Thyroid gland (tissue), 4 donors: Measurements from ENCODE around the gene PARP2. TPM values are rescaled to one million over a fixed set of nuclear protein-coding genes. Genes with fewer than 3 reads are reported as not detected.

Experiments
- DNase-seq, 2 donors: peaks; one replicate each; pipeline ENCODE4 v3.0.0-alpha.2; 2019
- H3K27ac ChIP-seq, 3 donors: fragments of 200-600 bp; sonication (generic); 1 replicate in 2 of 3; 2 replicates in 1 of 3; pipeline ENCODE4 v1.5.1; 2016 to 2019; ENCODE audit warnings: mild to moderate bottlenecking in 1 of 3, moderate library complexity in 1 of 3
- H3K27me3 ChIP-seq: fragments of 200-600 bp; sonication (generic); one replicate; pipeline ENCODE4 v1.5.1; 2019
- H3K36me3 ChIP-seq, 2 donors: fragments of 200-600 bp; sonication (generic); one replicate each; pipeline ENCODE4 v1.5.1; 2016 to 2019
- H3K4me1 ChIP-seq, 2 donors: fragments of 200-600 bp; sonication (generic); one replicate each; pipeline ENCODE4 v1.5.1; 2017 to 2019
- H3K4me3 ChIP-seq, 3 donors: fragments of 200-600 bp; sonication (generic); replicated peaks in 1 of 3; 1 replicate in 2 of 3; 2 replicates in 1 of 3; pipeline ENCODE4 v1.5.1; 2016; ENCODE audit warnings: mild to moderate bottlenecking in 1 of 3
- H3K9me3 ChIP-seq: fragments of 200-600 bp; sonication (generic); one replicate; pipeline ENCODE4 v1.5.1; 2017
- POLR2A ChIP-seq, 2 donors: fragments of 450-650 bp; IDR thresholded peaks; one replicate each; pipeline ENCODE4 v1.6.1; 2017; ENCODE audit warnings: antibody characterized with exemption in 2 of 2, mild to moderate bottlenecking in 2 of 2, moderate library complexity in 1 of 2
- WGBS, 2 donors: methylation state at CpG; one replicate each; pipeline ENCODE4 v1.1.5; 2017; 5-methylcytosine and 5-hydroxymethylcytosine counted together
- intact Hi-C: fragments of 100-400 bp; cut with DNase I; formaldehyde crosslinking; loops from one replicate; pipeline ENCODE4 v1.15.1; 2023
- total RNA-seq, 4 donors: library from RNA; depleted of rRNA; stranded (reverse); fragments of >200 nt; gene quantifications; one replicate each; pipeline ENCODE4 v1.2.3, GENCODE V29; 2016
- TF ChIP-seq, protein P1 (sequence below), 6 experiments: fragments of 200-600 bp in 3 of 6; fragments of 450-650 bp in 3 of 6; sonication (generic) in 3 of 6; IDR thresholded peaks; one replicate each; pipeline ENCODE4 v1.5.1; 2016 to 2019; ENCODE audit warnings: antibody characterized with exemption in 6 of 6, mild to moderate bottlenecking in 2 of 6, inconsistent platforms in 1 of 6, moderate library complexity in 1 of 6

PARP2 gene
- total RNA-seq, 4 donors from 2014 or later = 8.8 to 14.6 (median 9.7) TPM

- Histone ChIP-seq H3K27me3 (no peaks in the 10 kb centered on the region), H3K4me3 (no peak overlapping the region), H3K27ac (no peak overlapping the region), H3K9me3 (no peaks in the 10 kb centered on the region), H3K4me1 (no peaks in the 10 kb centered on the region), H3K36me3 (peaks cover 91 to 97% of the 10 kb centered on the region in 2 donors)
- intact Hi-C loops = no loop called here
- WGBS, 2 donors = 96 to 97% methylated on average over 17 of the region's 17 CpGs
- no peak for DNase-seq
- no peak for TF ChIP-seq POLR2A (IDR thresholded peaks at IDR 0.05)
- TF ChIP-seq, protein P1, sequence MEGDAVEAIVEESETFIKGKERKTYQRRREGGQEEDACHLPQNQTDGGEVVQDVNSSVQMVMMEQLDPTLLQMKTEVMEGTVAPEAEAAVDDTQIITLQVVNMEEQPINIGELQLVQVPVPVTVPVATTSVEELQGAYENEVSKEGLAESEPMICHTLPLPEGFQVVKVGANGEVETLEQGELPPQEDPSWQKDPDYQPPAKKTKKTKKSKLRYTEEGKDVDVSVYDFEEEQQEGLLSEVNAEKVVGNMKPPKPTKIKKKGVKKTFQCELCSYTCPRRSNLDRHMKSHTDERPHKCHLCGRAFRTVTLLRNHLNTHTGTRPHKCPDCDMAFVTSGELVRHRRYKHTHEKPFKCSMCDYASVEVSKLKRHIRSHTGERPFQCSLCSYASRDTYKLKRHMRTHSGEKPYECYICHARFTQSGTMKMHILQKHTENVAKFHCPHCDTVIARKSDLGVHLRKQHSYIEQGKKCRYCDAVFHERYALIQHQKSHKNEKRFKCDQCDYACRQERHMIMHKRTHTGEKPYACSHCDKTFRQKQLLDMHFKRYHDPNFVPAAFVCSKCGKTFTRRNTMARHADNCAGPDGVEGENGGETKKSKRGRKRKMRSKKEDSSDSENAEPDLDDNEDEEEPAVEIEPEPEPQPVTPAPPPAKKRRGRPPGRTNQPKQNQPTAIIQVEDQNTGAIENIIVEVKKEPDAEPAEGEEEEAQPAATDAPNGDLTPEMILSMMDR (IDR thresholded peaks at IDR 0.05) = no peak
These were observed 42.9 kb downstream of the PARP2 start for GRCh38 chr14:20386276-20386855.

DNA sequence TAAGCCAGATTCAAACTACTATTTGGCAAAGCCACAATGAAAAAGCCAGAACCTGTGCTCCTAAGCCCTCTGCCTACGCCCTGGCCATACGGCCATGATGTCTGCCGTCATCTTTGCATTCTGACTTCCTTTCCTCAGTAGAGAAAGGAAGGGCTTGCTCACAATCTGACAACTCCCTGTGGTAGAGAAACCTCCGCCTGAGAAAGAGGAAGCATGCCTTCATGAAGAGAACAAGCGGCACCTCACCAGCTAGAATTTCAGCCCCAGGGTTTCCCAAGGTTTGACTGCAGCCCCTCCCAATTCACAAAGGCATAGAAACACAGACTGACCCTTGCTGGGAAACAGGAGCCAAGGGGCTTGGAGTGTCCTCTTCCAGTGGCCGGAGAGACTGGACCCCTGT lies 44.1 kb downstream of the PARP2 start:
- H3K9me3 ChIP-seq = no peaks in the 10 kb centered on the region
- WGBS, 2 donors = 92 to 94% methylated on average over 6 of the region's 6 CpGs
- H3K27me3 ChIP-seq = no peaks in the 10 kb centered on the region
- H3K4me3 ChIP-seq = no peak overlapping the region
- TF ChIP-seq, protein P1 (IDR thresholded peaks at IDR 0.05) = no peak
- TF ChIP-seq POLR2A (IDR thresholded peaks at IDR 0.05) = no peak
- no peaks in the 10 kb centered on the region for H3K4me1 ChIP-seq
- no peak for DNase-seq
- H3K36me3 ChIP-seq = peaks cover 90 to 95% of the 10 kb centered on the region in 2 donors
- intact Hi-C loops = no loop called here
- H3K27ac ChIP-seq = no peak overlapping the region

GRCh38 chr14:20388159-20388558 lies 44.7 kb downstream of the PARP2 start:
- Histone ChIP-seq H3K4me1 (no peaks in the 10 kb centered on the region), H3K36me3 (peaks cover 84 to 89% of the 10 kb centered on the region in 2 donors), H3K27me3 (no peaks in the 10 kb centered on the region), H3K9me3 (no peaks in the 10 kb centered on the region), H3K27ac (no peak overlapping the region), H3K4me3 (no peak overlapping the region)
- DNase-seq = no peak
- TF ChIP-seq, protein P1 (IDR thresholded peaks at IDR 0.05) = no peak
- TF ChIP-seq POLR2A (IDR thresholded peaks at IDR 0.05) = no peak
- 57 to 68% methylated on average over 4 of the region's 4 CpGs for WGBS, 2 donors
- intact Hi-C loops = no loop called here

DNA sequence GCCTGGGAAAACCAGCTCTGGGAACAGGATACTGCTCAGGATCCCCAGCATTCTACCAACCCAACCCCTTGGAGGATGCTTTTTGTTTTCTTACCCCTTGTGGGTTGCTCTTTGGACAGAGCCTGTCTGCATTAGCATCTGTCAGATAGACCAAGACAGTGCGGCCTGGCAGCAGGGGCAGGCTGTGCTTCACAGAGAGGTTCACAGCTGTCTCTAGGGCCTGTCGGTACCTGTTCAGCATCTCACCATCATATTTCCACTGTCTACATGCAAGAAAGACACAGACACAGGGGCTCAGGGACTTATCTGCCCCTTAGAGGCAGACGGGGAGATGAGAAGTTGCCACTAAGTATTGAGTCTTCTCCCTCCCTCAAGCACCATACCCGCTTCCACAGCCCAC lies 48.1 kb downstream of the PARP2 start:
- Histone ChIP-seq H3K27ac (no peak overlapping the region), H3K4me1 (no peaks in the 10 kb centered on the region), H3K36me3 (peaks cover 61 to 85% of the 10 kb centered on the region in 2 donors), H3K27me3 (no peaks in the 10 kb centered on the region), H3K4me3 (no peak overlapping the region), H3K9me3 (no peaks in the 10 kb centered on the region)
- intact Hi-C loops = no loop called here
- TF ChIP-seq, protein P1 (IDR thresholded peaks at IDR 0.05) = no peak
- no peak for TF ChIP-seq POLR2A (IDR thresholded peaks at IDR 0.05)
- DNase-seq = no peak
- 98% methylated on average over 4 of the region's 4 CpGs for WGBS, 2 donors

GRCh38 chr14:20397511-20397910 lies 54.1 kb downstream of the PARP2 start:
- H3K27ac ChIP-seq = no peak overlapping the region
- H3K36me3 ChIP-seq = peaks cover 39 to 63% of the 10 kb centered on the region in 2 donors
- no peak for TF ChIP-seq POLR2A (IDR thresholded peaks at IDR 0.05)
- TF ChIP-seq, protein P1 (IDR thresholded peaks at IDR 0.05) = no peak
- H3K9me3 ChIP-seq = no peaks in the 10 kb centered on the region
- no peak overlapping the region for H3K4me3 ChIP-seq
- intact Hi-C loops = no loop called here
- WGBS, 2 donors = 94 to 95% methylated on average over 3 of the region's 3 CpGs
- DNase-seq = no peak
- H3K27me3 ChIP-seq = no peaks in the 10 kb centered on the region
- H3K4me1 ChIP-seq = peaks cover 0 to 7% of the 10 kb centered on the region in 2 donors
